Measurements from ENCODE around the gene TSPAN33. TPM values are rescaled to one million over a fixed set of nuclear protein-coding genes. Genes with fewer than 3 reads are reported as not detected.

TSPAN33 gene
- total RNA-seq, 1 donor from 2014 or later, result 6.4 TPM

DNA sequence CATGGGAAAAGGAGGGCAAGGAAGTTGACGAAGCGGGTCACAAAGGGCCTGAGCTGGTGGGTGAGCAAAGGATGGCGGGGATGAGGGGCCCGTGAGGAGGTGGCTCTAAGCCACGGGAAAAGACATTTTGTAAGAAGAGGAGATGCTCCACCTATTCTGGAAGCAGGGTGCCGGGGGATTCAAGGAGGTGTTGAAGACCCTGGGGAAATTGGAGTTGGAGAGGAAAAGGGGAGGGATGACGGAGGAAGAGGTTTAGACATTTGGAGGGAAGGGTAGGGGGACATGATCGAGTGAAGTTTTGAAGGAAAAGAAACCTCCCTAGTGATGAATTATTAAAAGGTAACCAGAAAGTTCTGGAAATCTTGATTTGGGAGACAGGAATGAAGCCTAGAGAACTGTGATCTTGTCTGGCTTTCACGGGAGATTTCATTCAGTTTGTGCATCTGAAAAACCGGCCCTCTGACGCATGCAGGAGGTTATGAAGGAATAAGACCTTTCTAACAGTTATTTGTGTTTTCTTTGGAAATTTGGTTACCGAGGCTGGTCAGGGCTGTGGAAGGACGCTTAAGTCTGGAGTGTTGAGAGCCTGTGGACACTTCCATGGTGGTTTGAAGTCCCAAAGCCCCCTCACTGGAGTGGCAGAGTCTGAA lies 45.3 kb downstream of the TSPAN33 start:
- Mint-ChIP-seq H3K9me3 (no peaks in the 10 kb centered on the region), H3K4me1 (peaks cover 35% of the 10 kb centered on the region), H3K4me3 (peak overlapping the region; percentile 84), H3K27me3 (ENCODE audit: low read depth) (no peaks in the 10 kb centered on the region), H3K36me3 (peaks cover 15% of the 10 kb centered on the region), H3K27ac (peak overlapping the region; percentile 84)
- TF ChIP-seq, protein P1, sequence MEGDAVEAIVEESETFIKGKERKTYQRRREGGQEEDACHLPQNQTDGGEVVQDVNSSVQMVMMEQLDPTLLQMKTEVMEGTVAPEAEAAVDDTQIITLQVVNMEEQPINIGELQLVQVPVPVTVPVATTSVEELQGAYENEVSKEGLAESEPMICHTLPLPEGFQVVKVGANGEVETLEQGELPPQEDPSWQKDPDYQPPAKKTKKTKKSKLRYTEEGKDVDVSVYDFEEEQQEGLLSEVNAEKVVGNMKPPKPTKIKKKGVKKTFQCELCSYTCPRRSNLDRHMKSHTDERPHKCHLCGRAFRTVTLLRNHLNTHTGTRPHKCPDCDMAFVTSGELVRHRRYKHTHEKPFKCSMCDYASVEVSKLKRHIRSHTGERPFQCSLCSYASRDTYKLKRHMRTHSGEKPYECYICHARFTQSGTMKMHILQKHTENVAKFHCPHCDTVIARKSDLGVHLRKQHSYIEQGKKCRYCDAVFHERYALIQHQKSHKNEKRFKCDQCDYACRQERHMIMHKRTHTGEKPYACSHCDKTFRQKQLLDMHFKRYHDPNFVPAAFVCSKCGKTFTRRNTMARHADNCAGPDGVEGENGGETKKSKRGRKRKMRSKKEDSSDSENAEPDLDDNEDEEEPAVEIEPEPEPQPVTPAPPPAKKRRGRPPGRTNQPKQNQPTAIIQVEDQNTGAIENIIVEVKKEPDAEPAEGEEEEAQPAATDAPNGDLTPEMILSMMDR (IDR thresholded peaks at IDR 0.05; ENCODE audit: unreplicated experiment), result no peak
- DNase-seq (ENCODE audit: low spot score in 2 of 2, unreplicated experiment in 2 of 2), result no peak

DNA sequence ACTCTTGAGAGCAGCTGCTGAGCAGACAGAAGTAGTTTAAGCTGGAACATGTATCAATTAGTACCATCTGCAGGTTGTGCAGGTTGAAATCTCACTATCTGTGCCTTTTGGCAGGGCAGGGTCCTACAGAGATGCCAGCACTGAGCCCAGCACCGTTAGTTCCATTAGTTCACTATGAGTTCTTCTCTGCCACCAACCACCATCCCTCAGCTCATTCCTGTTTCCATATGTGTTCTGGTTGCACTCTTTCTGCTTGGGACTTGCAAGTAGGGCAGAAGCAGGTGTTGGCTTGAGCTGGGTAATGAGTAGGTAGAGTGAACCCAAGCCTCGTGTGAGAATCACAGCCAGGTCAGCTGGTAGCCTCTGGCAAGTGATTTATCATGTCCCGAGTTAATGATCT lies 46.8 kb downstream of the TSPAN33 start:
- Mint-ChIP-seq H3K4me1 (peaks cover 35% of the 10 kb centered on the region), H3K27me3 (ENCODE audit: low read depth) (no peaks in the 10 kb centered on the region), H3K36me3 (peaks cover 21% of the 10 kb centered on the region), H3K9me3 (peaks cover 3% of the 10 kb centered on the region), H3K27ac (no peak overlapping the region), H3K4me3 (peak overlapping the region; percentile 13)
- DNase-seq (ENCODE audit: low spot score in 2 of 2, unreplicated experiment in 2 of 2), result no peak
- TF ChIP-seq, protein P1 (IDR thresholded peaks at IDR 0.05; ENCODE audit: unreplicated experiment), result no peak

DNA sequence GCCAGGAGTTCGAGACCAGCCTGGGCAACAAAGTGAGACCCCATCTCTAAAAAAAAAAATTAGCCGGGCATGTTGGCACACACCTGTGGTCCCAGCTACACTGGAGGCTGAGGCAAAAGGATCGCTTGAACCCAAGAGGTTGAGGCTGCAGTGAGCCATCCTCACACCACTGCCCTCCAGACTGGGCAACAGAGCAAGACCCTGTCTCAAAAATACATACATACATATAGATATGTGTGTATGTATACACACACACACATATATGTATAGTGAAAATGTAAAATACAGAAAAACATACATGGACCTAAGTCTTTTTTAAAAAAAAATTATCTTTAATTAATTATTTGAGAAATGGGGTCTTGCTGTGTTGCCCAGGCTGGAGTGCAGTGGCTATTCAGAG lies 49.4 kb downstream of the TSPAN33 start:
- peaks cover 3% of the 10 kb centered on the region for H3K9me3 Mint-ChIP-seq
- H3K4me3 Mint-ChIP-seq, result no peak overlapping the region
- DNase-seq (ENCODE audit: low spot score in 2 of 2, unreplicated experiment in 2 of 2), result no peak
- peaks cover 23% of the 10 kb centered on the region for H3K36me3 Mint-ChIP-seq
- TF ChIP-seq, protein P1 (IDR thresholded peaks at IDR 0.05; ENCODE audit: unreplicated experiment), result no peak
- H3K27me3 Mint-ChIP-seq (ENCODE audit: low read depth), result no peaks in the 10 kb centered on the region
- peaks cover 30% of the 10 kb centered on the region for H3K4me1 Mint-ChIP-seq
- H3K27ac Mint-ChIP-seq, result no peak overlapping the region

DNA sequence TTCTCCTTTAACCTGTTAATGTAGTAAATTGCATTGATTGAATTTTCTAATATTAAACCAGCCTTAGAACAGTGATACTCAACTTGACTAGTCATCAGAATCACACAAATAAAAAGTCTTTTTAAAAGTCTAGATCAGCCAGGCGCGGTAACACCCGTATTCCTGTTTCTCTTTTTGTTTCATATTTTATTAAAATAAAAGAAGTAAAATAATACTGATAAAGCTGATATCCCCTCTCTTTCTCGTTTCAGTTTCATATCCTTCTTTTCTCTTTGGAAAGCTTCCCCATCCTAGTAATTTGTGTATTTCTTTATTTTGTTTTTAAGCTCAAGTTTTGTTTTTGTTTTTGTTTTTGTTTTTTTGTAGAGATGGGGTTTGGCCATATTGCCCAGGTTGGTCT lies 53.3 kb downstream of the TSPAN33 start:
- peaks cover 3% of the 10 kb centered on the region for H3K9me3 Mint-ChIP-seq

DNA sequence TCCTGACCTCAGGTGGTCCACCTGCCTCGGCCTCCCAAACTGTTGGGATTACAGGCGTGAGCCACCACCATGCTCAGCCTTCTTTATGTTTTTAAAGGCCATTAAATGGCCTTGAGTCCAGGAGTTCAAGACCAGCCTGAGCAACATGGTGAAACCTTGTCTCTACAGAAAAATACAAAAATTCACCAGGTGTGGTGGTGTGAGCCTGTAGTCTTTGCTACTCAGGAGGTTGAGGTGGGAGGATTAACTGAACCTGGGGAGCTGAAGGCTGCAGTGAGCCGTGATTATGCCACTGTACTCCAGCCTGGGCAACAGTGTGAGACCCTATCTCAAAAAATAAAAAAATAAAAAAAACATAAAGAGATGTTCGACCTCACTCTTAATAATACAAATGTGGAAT lies 54.9 kb downstream of the TSPAN33 start:
- TF ChIP-seq, protein P1 (IDR thresholded peaks at IDR 0.05; ENCODE audit: unreplicated experiment), result no peak
- no peaks in the 10 kb centered on the region for H3K27me3 Mint-ChIP-seq (ENCODE audit: low read depth)
- peaks cover 3% of the 10 kb centered on the region for H3K9me3 Mint-ChIP-seq
- no peak overlapping the region for H3K27ac Mint-ChIP-seq
- no peak for DNase-seq (ENCODE audit: low spot score in 2 of 2, unreplicated experiment in 2 of 2)
- no peaks in the 10 kb centered on the region for H3K4me1 Mint-ChIP-seq
- peaks cover 20% of the 10 kb centered on the region for H3K36me3 Mint-ChIP-seq
- H3K4me3 Mint-ChIP-seq, result no peak overlapping the region

More for the DNA sequence above, 53.3 kb downstream of the TSPAN33 start:
- Mint-ChIP-seq H3K36me3 (peaks cover 22% of the 10 kb centered on the region), H3K27me3 (ENCODE audit: low read depth) (no peaks in the 10 kb centered on the region), H3K4me3 (no peak overlapping the region), H3K27ac (no peak overlapping the region), H3K4me1 (no peaks in the 10 kb centered on the region)
- DNase-seq (ENCODE audit: low spot score in 2 of 2, unreplicated experiment in 2 of 2), result no peak
- TF ChIP-seq, protein P1 (IDR thresholded peaks at IDR 0.05; ENCODE audit: unreplicated experiment), result no peak
